HepG2 (cell line): ENCODE data around the gene GALNT9. TPM values are rescaled to one million over a fixed set of nuclear protein-coding genes. Genes with fewer than 3 reads are reported as not detected.
"Not testable (repeated sequence)": the region's sequence is repeated elsewhere in the genome, so short reads cannot be mapped to it uniquely, and the experiment has no call there.

Experiments used
- ATAC-seq: fragments of 200-7000 bp; cut with Tn5 transposase; 3 replicates; pipeline ENCODE4 v1.9.1; 2020; ENCODE audit warnings: mild to moderate bottlenecking, moderate library complexity
- BruUV-seq: library from RNA; stranded (reverse); fragments of 400-500 nt; replicated peaks from 2 replicates; lab custom pipeline; 2021; lab: Mats Ljungman, UMichigan
- CTCF ChIA-PET: fragments of 300-600 bp; formaldehyde crosslinking; extraction: SDS; loops from one replicate; lab custom pipeline; 2021; ENCODE audit warnings: low total read pairs, inconsistent platforms, low intra/inter-chr PET ratio; lab: Yijun Ruan, JAX
- POLR2A ChIA-PET: fragments of 350-600 bp; sonication (Branson Sonifier 250); formaldehyde crosslinking; loops from one replicate; lab custom pipeline; 2020; ENCODE audit warnings: antibody characterized with exemption, inconsistent platforms; lab: Yijun Ruan, JAX
- DNase-seq: peaks from one replicate; pipeline ENCODE4 v3.0.0-alpha.2; 2015; ENCODE audit warnings: low spot score
- FAIRE-seq: peaks from 3 replicates; lab custom pipeline; 2011; peaks lifted over from hg19 to GRCh38; lab: Jason Lieb, UNC
- H2AFZ ChIP-seq: one replicate; pipeline ENCODE4 v1.6.1; 2011; ENCODE audit warnings: low read length, inconsistent platforms
- H3K27ac ChIP-seq: fragments of 300-600 bp; 3 replicates; pipeline ENCODE4 v1.8.0; 2011; ENCODE audit warnings: mixed run types, mild to moderate bottlenecking, mixed read lengths, low read length, inconsistent platforms; ENCODE audit not compliant: insufficient read depth; ENCODE audit errors: extremely low read length
- H3K27me3 ChIP-seq, 2 experiments: fragments of 200-600 bp in 1 of 2; 2 replicates in 1 of 2; 3 replicates in 1 of 2; pipeline versions ENCODE4 v1.6.0 to v1.8.0; 2011; ENCODE audit warnings: low read length in 2 of 2, mild to moderate bottlenecking in 2 of 2, moderate library complexity in 2 of 2, inconsistent platforms in 1 of 2; ENCODE audit not compliant: insufficient read depth in 2 of 2, control insufficient read depth in 1 of 2
- H3K36me3 ChIP-seq, 2 experiments: fragments of 200-600 bp in 1 of 2; replicated peaks in 1 of 2; 2 replicates in 1 of 2; 3 replicates in 1 of 2; pipeline versions ENCODE4 v1.5.1 to v1.8.0; 2011; ENCODE audit warnings: low read length in 2 of 2, inconsistent platforms in 1 of 2; ENCODE audit not compliant: insufficient read depth in 2 of 2, control insufficient read depth in 1 of 2
- H3K4me1 ChIP-seq: 2 replicates; pipeline ENCODE4 v1.5.1; 2012; ENCODE audit warnings: low read length, inconsistent platforms; ENCODE audit not compliant: insufficient read depth
- H3K4me2 ChIP-seq: 2 replicates; pipeline ENCODE4 v1.6.0; 2011; ENCODE audit warnings: low read depth, low read length, inconsistent platforms
- H3K4me3 ChIP-seq, 3 experiments: fragments of 200-600 bp in 1 of 3; sonication (generic), shearing (Covaris generic) in 1 of 3; replicated peaks in 1 of 3; 2 replicates each; pipeline ENCODE4 v1.5.1; 2011 to 2016; ENCODE audit warnings: low read length in 3 of 3, inconsistent platforms in 2 of 3, low read depth in 2 of 3, mild to moderate bottlenecking in 2 of 3, control low read depth in 1 of 3, mixed read lengths in 1 of 3; ENCODE audit not compliant: insufficient read depth in 1 of 3
- H3K79me2 ChIP-seq: one replicate; pipeline ENCODE4 v1.6.1; 2011; ENCODE audit warnings: low read length, inconsistent platforms; ENCODE audit not compliant: insufficient read depth
- H3K9ac ChIP-seq: 2 replicates; pipeline ENCODE4 v1.6.0; 2011; ENCODE audit warnings: mild to moderate bottlenecking, low read depth, low read length, inconsistent platforms; ENCODE audit not compliant: insufficient read depth
- H3K9me3 ChIP-seq: 2 replicates; pipeline ENCODE4 v1.5.1; 2012; ENCODE audit warnings: mild to moderate bottlenecking, low read length
- H4K20me1 ChIP-seq: 2 replicates; pipeline ENCODE4 v1.6.0; 2011; ENCODE audit warnings: inconsistent platforms, mild to moderate bottlenecking, low read length, moderate library complexity; ENCODE audit not compliant: insufficient read depth
- ATF7 ChIP-seq, 2 experiments: fragments of 450-650 bp in 1 of 2; sonication (generic) in 1 of 2; formaldehyde crosslinking in 1 of 2; IDR thresholded peaks; 2 replicates each; pipeline versions ENCODE4 v1.4.0 to v1.6.1; 2016 to 2020; ENCODE audit warnings: antibody characterized with exemption in 1 of 2, mild to moderate bottlenecking in 1 of 2, missing genetic modification reagents in 1 of 2
- CEBPB ChIP-seq: IDR thresholded peaks from 2 replicates; pipeline ENCODE4 v1.6.1; 2011; ENCODE audit warnings: low read depth, low read length, improper control_type of control experiment, borderline replicate concordance
- CREB1 ChIP-seq, 2 experiments: fragments of 450-650 bp in 1 of 2; IDR thresholded peaks; 2 replicates each; pipeline ENCODE4 v1.6.1; 2016 to 2017; ENCODE audit warnings: control low read depth in 1 of 2, mild to moderate bottlenecking in 1 of 2, missing compliant biosample characterization in 1 of 2, missing genetic modification characterization in 1 of 2
- ISX ChIP-seq: sonication (generic); formaldehyde crosslinking; conservative IDR thresholded peaks from 2 replicates; pipeline ENCODE4 v1.5.0; 2020; ENCODE audit warnings: missing genetic modification reagents
- PRDM4 ChIP-seq: sonication (generic); formaldehyde crosslinking; IDR thresholded peaks from 2 replicates; pipeline ENCODE4 v1.9.0; 2021; ENCODE audit warnings: missing genetic modification reagents, borderline replicate concordance
- ZIK1 ChIP-seq: sonication (generic); formaldehyde crosslinking; IDR thresholded peaks from 2 replicates; pipeline ENCODE4 v1.5.0; 2020; ENCODE audit warnings: mild to moderate bottlenecking, low read depth, missing genetic modification reagents, borderline replicate concordance
- ZNF333 ChIP-seq: sonication (generic); formaldehyde crosslinking; IDR thresholded peaks from 2 replicates; pipeline ENCODE4 v1.4.0; 2020; ENCODE audit warnings: mild to moderate bottlenecking, missing genetic modification reagents, borderline replicate concordance
- ZNF770 ChIP-seq: sonication (generic); formaldehyde crosslinking; IDR thresholded peaks from 2 replicates; pipeline ENCODE4 v1.5.0; 2020; ENCODE audit warnings: mild to moderate bottlenecking, missing genetic modification reagents
- WGBS: methylation state at CpG from one replicate; pipeline ENCODE4 v1.1.6; 2017; ENCODE audit warnings: low lambda C conversion rate; 5-methylcytosine and 5-hydroxymethylcytosine counted together
- in situ Hi-C: cut with HindIII; loops from 2 replicates; pipeline ENCODE4 v1.10.0; 2017; ENCODE audit warnings: low pct_unique_long_range_greater_than_20kb; ENCODE audit not compliant: extremely low pct_ligation_motif_present
- intact Hi-C: fragments of 100-400 bp; cut with micrococcal nuclease; formaldehyde crosslinking; loops from one replicate; pipeline ENCODE4 v1.10.0; 2022; ENCODE audit not compliant: unreplicated experiment
- polyA plus RNA-seq, 8 experiments: library from polyadenylated mRNA; depleted of rRNA in 3 of 8; stranded (reverse) in 7 of 8; unstranded in 1 of 8; fragments of >200 nt; fragmentation: Illumina TruSeq in 4 of 8; extraction: Trizol in 4 of 8; gene quantifications; 2 replicates each; pipeline versions ENCODE4 v1.2.1 to v1.2.3, GENCODE V29; 2011 to 2016; ENCODE audit warnings: low read depth in 4 of 8, missing spikeins in 1 of 8, mixed read lengths in 1 of 8; ENCODE audit not compliant: insufficient read depth in 1 of 8
- total RNA-seq, 5 experiments: library from RNA; depleted of rRNA; stranded (reverse); fragments of >200 nt; fragmentation: Illumina TruSeq; extraction: Trizol; gene quantifications; 2 replicates each; pipeline ENCODE4 v1.2.3, GENCODE V29; 2016; ENCODE audit warnings: low read depth in 1 of 5

GALNT9 gene
- total and polyA plus RNA-seq, 2 of the 13 experiments (the other 11 are each of a cell fraction or from before 2014, with no cell fraction given) = 0.04 TPM; not detected in 1

- H2AFZ ChIP-seq, ATAC-seq, H3K9me3 ChIP-seq, H4K20me1 ChIP-seq: not testable (repeated sequence)
- peak; percentile 41; the same call in 1 of the 2 replicates for TF ChIP-seq ZNF770 (CRISPR knock-in tag)
- TF ChIP-seq, all 625 proteins: peak for 1; not testable (repeated sequence) for 624
- POLR2A ChIA-PET, in situ Hi-C loops, H3K27ac ChIP-seq, CTCF ChIA-PET, DNase-seq, intact Hi-C loops, H3K79me2 ChIP-seq, BruUV-seq, H3K4me1 ChIP-seq, FAIRE-seq, H3K36me3 ChIP-seq, H3K4me2 ChIP-seq, H3K4me3 ChIP-seq, H3K9ac ChIP-seq: not testable (repeated sequence)
- H3K27me3 ChIP-seq = peaks cover 1 to 55% of the 10 kb centered on the region in 2 experiments; a peak in 4 of 5 replicates
- 60% methylated on average over 23 of the region's 24 CpGs for WGBS
These were observed 33.8 kb downstream of the GALNT9 start for GRCh38 chr12:132295561-132295960.

- H3K4me1 ChIP-seq = no peaks in the 10 kb centered on the region
- WGBS = 20% methylated on average over 9 of the region's 18 CpGs
- TF ChIP-seq CREB1 (IDR thresholded peaks at IDR 0.05) = peak; percentile 93
- TF ChIP-seq CREB1 (CRISPR knock-in tag; IDR thresholded peaks at IDR 0.05) = no peak
- TF ChIP-seq ZIK1 (CRISPR knock-in tag) = no peak
- TF ChIP-seq ZNF333 = no peak
- TF ChIP-seq CEBPB = no peak
- no peak for TF ChIP-seq PRDM4 (CRISPR knock-in tag)
- TF ChIP-seq ISX = no peak
- TF ChIP-seq ATF7 (IDR thresholded peaks at IDR 0.05) = peak; percentile 92
- no peak for TF ChIP-seq ATF7 (CRISPR knock-in tag; IDR thresholded peaks at IDR 0.05)
- intact Hi-C loops (no loop called here), in situ Hi-C loops (no loop called here)
- no peaks in the 10 kb centered on the region for H3K79me2 ChIP-seq
- no peaks in the 10 kb centered on the region for H4K20me1 ChIP-seq
- ChIA-PET CTCF (no interaction called here), POLR2A (no interaction called here)
- no peak overlapping the region for H2AFZ ChIP-seq
- DNase-seq (no peak), ATAC-seq (no peak), FAIRE-seq (no peak)
- H3K27ac ChIP-seq = no peak overlapping the region
- H3K27me3 ChIP-seq = peaks cover 1 to 55% of the 10 kb centered on the region in 2 experiments; a peak in 4 of 5 replicates
- H3K9me3 ChIP-seq = no peaks in the 10 kb centered on the region
- H3K36me3 ChIP-seq = no peaks in the 10 kb centered on the region
- no peak overlapping the region for H3K9ac ChIP-seq
- no TSS peak for BruUV-seq
- no peak overlapping the region for H3K4me2 ChIP-seq
- H3K4me3 ChIP-seq = no peak overlapping the region
These were observed 34.3 kb downstream of the GALNT9 start for GRCh38 chr12:132295101-132295526.
